Measurements from ENCODE around the gene CALU.

Gene CALU

GRCh38 chr7:128794436-128794835 lies 55.3 kb downstream of the CALU start:
- Histone ChIP-seq H3K4me1 (ENCODE audit: low read depth, poor library complexity, severe bottlenecking) (peaks cover 10% of the 10 kb centered on the region), H3K27me3 (ENCODE audit: insufficient read depth, low read depth) (peaks cover 11% of the 10 kb centered on the region; the same call in 1 of the 2 replicates), H3K9ac (no peak overlapping the region), H3K79me2 (ENCODE audit: insufficient read depth, low read depth) (no peaks in the 10 kb centered on the region), H2AFZ (ENCODE audit: low read depth) (no peak overlapping the region), H3K36me3 (ENCODE audit: insufficient read depth) (no peaks in the 10 kb centered on the region), H3K27ac (no peak overlapping the region), H4K20me1 (ENCODE audit: insufficient read depth) (no peaks in the 10 kb centered on the region), H3K4me3 (IDR thresholded peaks at IDR 0.05; ENCODE audit: insufficient read depth, low read depth, low read length) (no peak overlapping the region), H3K4me2 (no peak overlapping the region)
- TF ChIP-seq, protein P1, sequence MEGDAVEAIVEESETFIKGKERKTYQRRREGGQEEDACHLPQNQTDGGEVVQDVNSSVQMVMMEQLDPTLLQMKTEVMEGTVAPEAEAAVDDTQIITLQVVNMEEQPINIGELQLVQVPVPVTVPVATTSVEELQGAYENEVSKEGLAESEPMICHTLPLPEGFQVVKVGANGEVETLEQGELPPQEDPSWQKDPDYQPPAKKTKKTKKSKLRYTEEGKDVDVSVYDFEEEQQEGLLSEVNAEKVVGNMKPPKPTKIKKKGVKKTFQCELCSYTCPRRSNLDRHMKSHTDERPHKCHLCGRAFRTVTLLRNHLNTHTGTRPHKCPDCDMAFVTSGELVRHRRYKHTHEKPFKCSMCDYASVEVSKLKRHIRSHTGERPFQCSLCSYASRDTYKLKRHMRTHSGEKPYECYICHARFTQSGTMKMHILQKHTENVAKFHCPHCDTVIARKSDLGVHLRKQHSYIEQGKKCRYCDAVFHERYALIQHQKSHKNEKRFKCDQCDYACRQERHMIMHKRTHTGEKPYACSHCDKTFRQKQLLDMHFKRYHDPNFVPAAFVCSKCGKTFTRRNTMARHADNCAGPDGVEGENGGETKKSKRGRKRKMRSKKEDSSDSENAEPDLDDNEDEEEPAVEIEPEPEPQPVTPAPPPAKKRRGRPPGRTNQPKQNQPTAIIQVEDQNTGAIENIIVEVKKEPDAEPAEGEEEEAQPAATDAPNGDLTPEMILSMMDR (conservative IDR thresholded peaks at IDR 0.05; ENCODE audit: low read depth, low read length) = no peak

DNA sequence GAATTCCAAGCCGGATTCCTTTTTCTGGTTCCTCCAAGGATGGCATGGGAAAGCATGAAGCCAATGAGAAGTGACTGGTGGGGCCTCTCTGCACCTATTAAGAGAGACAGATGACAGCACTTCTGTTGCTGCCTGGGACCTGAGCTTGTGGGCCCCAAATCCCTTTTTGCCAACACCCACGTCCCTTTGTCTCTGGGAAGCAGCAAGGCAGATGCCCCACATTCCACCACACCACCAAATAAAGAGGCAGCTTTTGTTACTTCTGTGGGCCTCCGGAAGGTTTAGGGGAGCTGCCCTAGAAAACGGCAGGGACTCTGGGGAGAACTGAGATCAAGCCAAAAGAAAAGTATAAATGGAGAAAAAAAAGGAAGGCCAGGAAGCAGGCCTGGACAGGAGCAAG lies 56.0 kb downstream of the CALU start:
- Histone ChIP-seq H3K9ac (no peak overlapping the region), H3K27me3 (ENCODE audit: insufficient read depth, low read depth) (peaks cover 5% of the 10 kb centered on the region; the same call in 1 of the 2 replicates), H3K4me1 (ENCODE audit: low read depth, poor library complexity, severe bottlenecking) (peaks cover 10% of the 10 kb centered on the region), H3K4me2 (no peak overlapping the region), H3K27ac (no peak overlapping the region), H3K79me2 (ENCODE audit: insufficient read depth, low read depth) (no peaks in the 10 kb centered on the region), H2AFZ (ENCODE audit: low read depth) (no peak overlapping the region), H3K4me3 (IDR thresholded peaks at IDR 0.05; ENCODE audit: insufficient read depth, low read depth, low read length) (no peak overlapping the region), H3K36me3 (ENCODE audit: insufficient read depth) (no peaks in the 10 kb centered on the region), H4K20me1 (ENCODE audit: insufficient read depth) (no peaks in the 10 kb centered on the region)
- TF ChIP-seq, protein P1 (conservative IDR thresholded peaks at IDR 0.05; ENCODE audit: low read depth, low read length) = no peak

DNA sequence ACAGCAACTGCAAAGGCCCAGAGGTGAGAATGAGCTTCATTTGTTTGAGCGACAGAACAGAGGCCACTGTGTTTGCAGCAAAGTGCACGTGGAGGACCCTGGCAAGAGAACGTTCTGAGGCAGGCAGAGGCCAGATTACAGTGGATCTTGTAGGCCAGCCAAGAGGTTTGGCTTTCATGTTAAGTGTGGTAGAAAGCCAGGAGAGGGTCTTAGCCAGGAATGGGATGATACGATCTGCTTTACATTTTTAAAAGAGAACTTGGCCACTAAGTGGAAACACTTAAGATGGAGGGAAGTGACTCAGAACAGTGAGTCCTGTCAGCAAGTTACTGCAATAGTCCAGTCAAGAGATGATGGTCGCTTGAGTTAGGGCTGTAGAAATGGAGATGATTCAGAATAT lies 57.2 kb downstream of the CALU start:
- H4K20me1 ChIP-seq (ENCODE audit: insufficient read depth) = no peaks in the 10 kb centered on the region
- TF ChIP-seq, protein P1 (conservative IDR thresholded peaks at IDR 0.05; ENCODE audit: low read depth, low read length) = no peak
- H3K36me3 ChIP-seq (ENCODE audit: insufficient read depth) = no peaks in the 10 kb centered on the region
- peaks cover 10% of the 10 kb centered on the region for H3K4me1 ChIP-seq (ENCODE audit: low read depth, poor library complexity, severe bottlenecking)
- H2AFZ ChIP-seq (ENCODE audit: low read depth) = no peak overlapping the region
- no peaks in the 10 kb centered on the region for H3K27me3 ChIP-seq (ENCODE audit: insufficient read depth, low read depth)
- no peak overlapping the region for H3K9ac ChIP-seq
- no peak overlapping the region for H3K4me3 ChIP-seq (IDR thresholded peaks at IDR 0.05; ENCODE audit: insufficient read depth, low read depth, low read length)
- H3K79me2 ChIP-seq (ENCODE audit: insufficient read depth, low read depth) = no peaks in the 10 kb centered on the region
- no peak overlapping the region for H3K27ac ChIP-seq
- H3K4me2 ChIP-seq = no peak overlapping the region

DNA sequence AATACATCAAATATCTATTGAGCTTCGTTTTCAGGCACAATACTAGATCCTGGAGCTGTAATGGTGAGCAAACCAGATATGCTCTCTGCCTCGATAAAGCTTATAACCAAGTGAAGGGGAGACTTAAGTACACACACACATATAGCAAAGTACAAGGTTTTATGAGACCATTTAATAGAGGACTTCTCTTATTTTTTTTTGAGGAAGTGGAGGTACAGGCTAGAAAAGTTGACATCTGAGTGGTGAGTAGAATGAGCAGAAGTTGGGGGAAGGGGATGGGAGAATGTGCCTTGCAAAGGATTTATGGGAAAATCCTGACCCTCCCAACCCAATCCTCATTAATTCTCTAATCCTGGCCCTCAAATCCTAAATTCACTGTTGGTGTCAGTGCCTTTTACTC lies 60.3 kb downstream of the CALU start:
- TF ChIP-seq, protein P1 (conservative IDR thresholded peaks at IDR 0.05; ENCODE audit: low read depth, low read length) = no peak
- Histone ChIP-seq H3K36me3 (ENCODE audit: insufficient read depth) (no peaks in the 10 kb centered on the region), H3K9ac (no peak overlapping the region), H3K27me3 (ENCODE audit: insufficient read depth, low read depth) (no peaks in the 10 kb centered on the region), H3K79me2 (ENCODE audit: insufficient read depth, low read depth) (no peaks in the 10 kb centered on the region), H4K20me1 (ENCODE audit: insufficient read depth) (no peaks in the 10 kb centered on the region), H2AFZ (ENCODE audit: low read depth) (no peak overlapping the region), H3K4me3 (IDR thresholded peaks at IDR 0.05; ENCODE audit: insufficient read depth, low read depth, low read length) (no peak overlapping the region), H3K27ac (no peak overlapping the region), H3K4me2 (no peak overlapping the region), H3K4me1 (ENCODE audit: low read depth, poor library complexity, severe bottlenecking) (no peaks in the 10 kb centered on the region)
